SK-N-SH (cell line): Measurements from ENCODE around the gene TLCD5.

Source experiments
- CTCF ChIP-seq: fragments of 200-600 bp; sonication (generic); IDR thresholded peaks from 2 replicates; pipeline ENCODE4 v1.6.1; 2017; ENCODE audit warnings: antibody characterized with exemption, mild to moderate bottlenecking, moderate library complexity
- EP300 ChIP-seq, 2 experiments: IDR thresholded peaks; 2 replicates each; pipeline versions ENCODE4 v1.4.0 to v1.6.1; 2012; ENCODE audit warnings: borderline replicate concordance in 1 of 2, low read depth in 1 of 2, low read length in 1 of 2
- GABPA ChIP-seq: IDR thresholded peaks from 2 replicates; pipeline ENCODE4 v1.4.0; 2012; ENCODE audit warnings: low read depth, mild to moderate bottlenecking
- JUND ChIP-seq: IDR thresholded peaks from 2 replicates; pipeline ENCODE4 v1.4.0; 2012
- MXI1 ChIP-seq: IDR thresholded peaks from 2 replicates; pipeline ENCODE4 v1.6.1; 2012; ENCODE audit warnings: mild to moderate bottlenecking, low read depth, low read length, improper control_type of control experiment
- POLR2AphosphoS5 ChIP-seq: IDR thresholded peaks from 2 replicates; pipeline ENCODE4 v1.6.1; 2012; ENCODE audit warnings: low read depth, low read length
- RFX5 ChIP-seq: IDR thresholded peaks from 2 replicates; pipeline ENCODE4 v1.6.1; 2012; ENCODE audit warnings: mild to moderate bottlenecking, improper control_type of control experiment, low read length
- TCF12 ChIP-seq: IDR thresholded peaks from 2 replicates; pipeline ENCODE4 v1.4.0; 2012
- TF ChIP-seq, protein P1 (sequence below): IDR thresholded peaks from 2 replicates; pipeline ENCODE4; 2012
- TF ChIP-seq, protein P2 (sequence below): IDR thresholded peaks from 2 replicates; pipeline ENCODE4 v1.4.0; 2012; ENCODE audit warnings: low read depth

GRCh38 chr11:120307476-120307875, 17.6 kb upstream of the TLCD5 start:
- TF ChIP-seq RFX5, result no peak
- no peak for TF ChIP-seq GABPA
- TF ChIP-seq CTCF, result no peak
- no peak for TF ChIP-seq POLR2AphosphoS5
- TF ChIP-seq EP300 (IDR thresholded peaks at IDR 0.05; ENCODE audit: borderline replicate concordance in 1 of 2, low read depth in 1 of 2, low read length in 1 of 2), result no peak
- no peak for TF ChIP-seq TCF12
- TF ChIP-seq, protein P1, sequence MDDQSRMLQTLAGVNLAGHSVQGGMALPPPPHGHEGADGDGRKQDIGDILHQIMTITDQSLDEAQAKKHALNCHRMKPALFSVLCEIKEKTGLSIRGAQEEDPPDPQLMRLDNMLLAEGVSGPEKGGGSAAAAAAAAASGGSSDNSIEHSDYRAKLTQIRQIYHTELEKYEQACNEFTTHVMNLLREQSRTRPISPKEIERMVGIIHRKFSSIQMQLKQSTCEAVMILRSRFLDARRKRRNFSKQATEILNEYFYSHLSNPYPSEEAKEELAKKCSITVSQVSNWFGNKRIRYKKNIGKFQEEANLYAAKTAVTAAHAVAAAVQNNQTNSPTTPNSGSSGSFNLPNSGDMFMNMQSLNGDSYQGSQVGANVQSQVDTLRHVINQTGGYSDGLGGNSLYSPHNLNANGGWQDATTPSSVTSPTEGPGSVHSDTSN, result no peak
- TF ChIP-seq MXI1, result no peak
- TF ChIP-seq JUND, result no peak
- TF ChIP-seq, protein P2, sequence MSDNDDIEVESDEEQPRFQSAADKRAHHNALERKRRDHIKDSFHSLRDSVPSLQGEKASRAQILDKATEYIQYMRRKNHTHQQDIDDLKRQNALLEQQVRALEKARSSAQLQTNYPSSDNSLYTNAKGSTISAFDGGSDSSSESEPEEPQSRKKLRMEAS, result no peak
